HCT116 (cell line): ENCODE measurements around the gene HTR2C. TPM values are rescaled to one million over a fixed set of nuclear protein-coding genes. Genes with fewer than 3 reads are reported as not detected.

Experiments used
- ATAC-seq: fragments of 200-7000 bp; cut with Tn5 transposase; 2 replicates; pipeline ENCODE4 v1.9.1; 2020; ENCODE audit warnings: mild to moderate bottlenecking, moderate library complexity
- BruUV-seq: library from RNA; stranded (reverse); fragments of 400-500 nt; replicated peaks from 2 replicates; lab custom pipeline; 2021; lab: Mats Ljungman, UMichigan
- CTCF ChIA-PET: fragments of 300-600 bp; sonication (Branson Sonifier 250); formaldehyde crosslinking; loops from one replicate; lab custom pipeline; 2021; ENCODE audit warnings: antibody characterized with exemption; lab: Charles Lee
- POLR2A ChIA-PET: fragments of 300-600, 350-600 bp; sonication (Branson Sonifier 250); formaldehyde crosslinking; loops from one replicate; lab custom pipeline; 2021; ENCODE audit warnings: antibody characterized with exemption; lab: Charles Lee
- RAD21 ChIA-PET, 2 experiments: fragments of 300-600 bp; sonication (Branson Sonifier 250); formaldehyde crosslinking; loops; one replicate each; lab custom pipeline; 2023; ENCODE audit warnings: low total read pairs in 2 of 2; ENCODE audit not compliant: uncharacterized antibody in 2 of 2, unreplicated experiment in 2 of 2, low non-redundant PET in 1 of 2; lab: Charles Lee
- DNase-seq: peaks from one replicate; pipeline ENCODE4 v3.0.0-alpha.2; 2010; ENCODE audit warnings: low read depth, low spot score
- H2AFZ ChIP-seq: fragments of 200-600 bp; shearing (Covaris generic), sonication (generic); 2 replicates; pipeline ENCODE4 v1.6.1; 2017; ENCODE audit warnings: low read depth, mixed run types, mixed read lengths, antibody characterized with exemption, low read length; ENCODE audit not compliant: poor library complexity, severe bottlenecking
- H3K27ac ChIP-seq: 2 replicates; pipeline ENCODE4 v1.5.1; 2012; ENCODE audit warnings: low read depth, low read length
- H3K27me3 ChIP-seq: fragments of 200-600 bp; sonication (generic); 2 replicates; pipeline ENCODE4 v1.6.1; 2016; ENCODE audit warnings: mixed run types, low read length, mixed read lengths; ENCODE audit not compliant: insufficient read depth
- H3K36me3 ChIP-seq, 2 experiments: fragments of 200-500 bp in 1 of 2; fragments of 200-600 bp in 1 of 2; sonication (Bioruptor generic) in 1 of 2; sonication (generic) in 1 of 2; 2 replicates each; pipeline versions ENCODE4 v1.5.1 to v1.6.1; 2014 to 2016; ENCODE audit warnings: low read length in 2 of 2, inconsistent platforms in 1 of 2, mixed read lengths in 1 of 2, mixed run types in 1 of 2; ENCODE audit not compliant: insufficient read depth in 2 of 2, control insufficient read depth in 1 of 2
- H3K4me1 ChIP-seq, 2 experiments: fragments of 200-600 bp in 1 of 2; sonication (generic) in 1 of 2; 2 replicates each; pipeline versions ENCODE4 v1.5.1 to v1.6.1; 2012 to 2017; ENCODE audit warnings: low read length in 2 of 2, inconsistent platforms in 1 of 2, mild to moderate bottlenecking in 1 of 2, mixed read lengths in 1 of 2, mixed run types in 1 of 2, moderate library complexity in 1 of 2; ENCODE audit not compliant: insufficient read depth in 2 of 2, control insufficient read depth in 1 of 2
- H3K4me2 ChIP-seq: fragments of 200-600 bp; sonication (generic); 2 replicates; pipeline ENCODE4 v1.6.1; 2017; ENCODE audit warnings: mixed run types, low read length, mixed read lengths
- H3K4me3 ChIP-seq, 2 experiments: fragments of 200-600 bp in 1 of 2; sonication (generic) in 1 of 2; replicated peaks in 1 of 2; 2 replicates each; pipeline ENCODE4 v1.5.1; 2011 to 2016; ENCODE audit warnings: low read length in 2 of 2, control low read depth in 1 of 2, low read depth in 1 of 2, mild to moderate bottlenecking in 1 of 2, mixed read lengths in 1 of 2, mixed run types in 1 of 2
- H3K79me2 ChIP-seq: fragments of 200-600 bp; sonication (generic); 2 replicates; pipeline ENCODE4 v1.6.1; 2017; ENCODE audit warnings: mild to moderate bottlenecking, mixed run types, low read length, moderate library complexity, mixed read lengths; ENCODE audit not compliant: insufficient read depth
- H3K9ac ChIP-seq: fragments of 200-600 bp; sonication (generic); 2 replicates; pipeline ENCODE4 v1.6.1; 2016; ENCODE audit warnings: low read length, mixed read lengths
- H3K9me2 ChIP-seq: fragments of 200-600 bp; sonication (generic), shearing (Covaris generic); 2 replicates; pipeline ENCODE4 v1.6.1; 2017; ENCODE audit warnings: mixed run types, mild to moderate bottlenecking, moderate library complexity; ENCODE audit not compliant: insufficient read depth
- H3K9me3 ChIP-seq, 2 experiments: fragments of 200-500 bp in 1 of 2; fragments of 200-600 bp in 1 of 2; sonication (Bioruptor generic) in 1 of 2; sonication (generic) in 1 of 2; 2 replicates each; pipeline ENCODE4 v1.6.1; 2014 to 2017; ENCODE audit warnings: low read length in 2 of 2, mixed read lengths in 2 of 2, inconsistent platforms in 1 of 2, low read depth in 1 of 2, mild to moderate bottlenecking in 1 of 2, mixed run types in 1 of 2, moderate library complexity in 1 of 2; ENCODE audit not compliant: control insufficient read depth in 1 of 2, insufficient read depth in 1 of 2
- H4K20me1 ChIP-seq: fragments of 200-600 bp; sonication (generic), shearing (Covaris generic); 2 replicates; pipeline ENCODE4 v1.6.1; 2017; ENCODE audit warnings: mixed run types, mild to moderate bottlenecking, moderate library complexity; ENCODE audit not compliant: insufficient read depth
- ATF3 ChIP-seq: IDR thresholded peaks from 2 replicates; pipeline ENCODE4 v1.6.1; 2012
- CBX3 ChIP-seq: IDR thresholded peaks from 2 replicates; pipeline ENCODE4 v1.6.1; 2012; ENCODE audit warnings: low read depth
- CEBPB ChIP-seq: IDR thresholded peaks from 2 replicates; pipeline ENCODE4 v1.6.1; 2012; ENCODE audit warnings: low read depth
- CTCF ChIP-seq, 3 experiments: fragments of 200-600 bp in 1 of 3; sonication (generic) in 1 of 3; IDR thresholded peaks in 2 of 3; conservative IDR thresholded peaks in 1 of 3; 2 replicates each; pipeline ENCODE4 v1.5.1; 2012 to 2017; ENCODE audit warnings: low read depth in 2 of 3, low read length in 2 of 3, antibody characterized with exemption in 1 of 3, borderline replicate concordance in 1 of 3, control low read depth in 1 of 3, mild to moderate bottlenecking in 1 of 3, mixed read lengths in 1 of 3, mixed run types in 1 of 3, moderate library complexity in 1 of 3; ENCODE audit not compliant: insufficient read depth in 1 of 3
- EGR1 ChIP-seq: IDR thresholded peaks from 2 replicates; pipeline ENCODE4 v1.6.1; 2012; ENCODE audit warnings: low read depth
- ELF1 ChIP-seq: IDR thresholded peaks from 2 replicates; pipeline ENCODE4 v1.6.1; 2012; ENCODE audit warnings: low read depth, borderline replicate concordance
- EZH2 ChIP-seq: fragments of 200-600 bp; sonication (generic); IDR thresholded peaks from 2 replicates; pipeline ENCODE4 v1.6.1; 2017; ENCODE audit warnings: antibody characterized with exemption, mixed run types
- EZH2phosphoT487 ChIP-seq: fragments of 200-600 bp; IDR thresholded peaks from 2 replicates; pipeline ENCODE4 v1.6.1; 2018; ENCODE audit warnings: antibody characterized with exemption, borderline replicate concordance
- FOSL1 ChIP-seq: IDR thresholded peaks from 2 replicates; pipeline ENCODE4 v1.6.1; 2012; ENCODE audit warnings: low read depth
- JUND ChIP-seq: IDR thresholded peaks from 2 replicates; pipeline ENCODE4 v1.6.1; 2012
- POLR2AphosphoS5 ChIP-seq: IDR thresholded peaks from 2 replicates; pipeline ENCODE4 v1.6.1; 2011; ENCODE audit warnings: mild to moderate bottlenecking, low read depth, low read length, moderate library complexity
- RAD21 ChIP-seq: IDR thresholded peaks from 2 replicates; pipeline ENCODE4 v1.6.1; 2012; ENCODE audit warnings: low read depth, mild to moderate bottlenecking
- REST ChIP-seq: IDR thresholded peaks from 2 replicates; pipeline ENCODE4 v1.6.1; 2012; ENCODE audit warnings: low read depth
- SIN3A ChIP-seq: IDR thresholded peaks from 2 replicates; pipeline ENCODE4 v1.6.1; 2012; ENCODE audit warnings: low read depth
- SP1 ChIP-seq: IDR thresholded peaks from 2 replicates; pipeline ENCODE4 v1.6.1; 2012; ENCODE audit warnings: low read depth
- YY1 ChIP-seq: IDR thresholded peaks from 2 replicates; pipeline ENCODE4 v1.6.1; 2011; ENCODE audit warnings: low read length, low read depth, moderate library complexity, mild to moderate bottlenecking; ENCODE audit not compliant: insufficient replicate concordance; ENCODE audit errors: extremely low read depth
- ZBTB33 ChIP-seq: IDR thresholded peaks from 2 replicates; pipeline ENCODE4 v1.6.1; 2011; ENCODE audit warnings: mild to moderate bottlenecking, low read length, moderate library complexity; ENCODE audit not compliant: insufficient replicate concordance; ENCODE audit errors: extremely low read depth
- ZFX ChIP-seq: fragments of 450-650 bp; IDR thresholded peaks from 2 replicates; pipeline ENCODE4 v1.6.1; 2017
- intact Hi-C: fragments of 100-400 bp; cut with micrococcal nuclease; formaldehyde crosslinking; loops from 2 replicates; pipeline ENCODE4 v1.10.0; 2022
- total RNA-seq: library from RNA; stranded (reverse); gene quantifications from one replicate; pipeline ENCODE4 v1.2.1, GENCODE V29; 2021; ENCODE audit not compliant: unreplicated experiment

Gene HTR2C
- total RNA-seq, 1 experiment from 2014 or later = not detected

- TF ChIP-seq YY1 (no peak), JUND (no peak), CTCF (IDR thresholded peaks at IDR 0.05 in 2 of 3, conservative IDR thresholded peaks at IDR 0.05 in 1 of 3; ENCODE audit: borderline replicate concordance in 1 of 3, insufficient read depth in 1 of 3, low read depth in 2 of 3, low read length in 2 of 3) (no peak), CEBPB (no peak), ZFX (no peak), SP1 (no peak), ZBTB33 (no peak), ELF1 (no peak), EGR1 (no peak), RAD21 (no peak), SIN3A (no peak), FOSL1 (no peak), CBX3 (no peak), EZH2phosphoT487 (no peak), ATF3 (no peak), REST (no peak), POLR2AphosphoS5 (no peak), EZH2 (no peak)
- no peak for DNase-seq
- Histone ChIP-seq H3K4me1 (no peaks in the 10 kb centered on the region), H3K4me3 (no peak overlapping the region), H3K9me2 (no peaks in the 10 kb centered on the region), H3K79me2 (no peaks in the 10 kb centered on the region), H4K20me1 (no peaks in the 10 kb centered on the region), H3K9me3 (no peaks in the 10 kb centered on the region), H3K27ac (no peak overlapping the region), H2AFZ (no peak overlapping the region), H3K36me3 (no peaks in the 10 kb centered on the region), H3K9ac (no peak overlapping the region), H3K4me2 (no peak overlapping the region), H3K27me3 (no peaks in the 10 kb centered on the region)
- CTCF ChIA-PET = no interaction called here
- no peak for ATAC-seq
- intact Hi-C loops = no loop called here
- RAD21 ChIA-PET = no interaction called here
- BruUV-seq = no TSS peak
- POLR2A ChIA-PET = no interaction called here
Measured at GRCh38 chrX:114766541-114766940, 182.7 kb downstream of the HTR2C start.
